Mucosa of rectum (tissue), 2 donors: ENCODE measurements around the gene LRCH1.
A peak's percentile ranks its signal among the peaks of the same experiment; 100 is the strongest.

Experiments used
- H3K27ac ChIP-seq, 2 donors: one replicate each; pipeline ENCODE4 v1.7.0; 2013; ENCODE audit warnings: inconsistent platforms in 2 of 2, low read depth in 2 of 2, low read length in 2 of 2
- H3K27me3 ChIP-seq, 2 donors: one replicate each; pipeline ENCODE4 v1.7.0; 2013; ENCODE audit warnings: low read length in 2 of 2; ENCODE audit not compliant: control insufficient read depth in 2 of 2, insufficient read depth in 2 of 2
- H3K36me3 ChIP-seq, 2 donors: one replicate each; pipeline ENCODE4 v1.7.0; 2013; ENCODE audit warnings: low read length in 2 of 2; ENCODE audit not compliant: control insufficient read depth in 2 of 2, insufficient read depth in 2 of 2
- H3K4me1 ChIP-seq, 2 donors: one replicate each; pipeline ENCODE4 v1.7.0; 2013; ENCODE audit warnings: low read length in 2 of 2, mild to moderate bottlenecking in 1 of 2; ENCODE audit not compliant: control insufficient read depth in 2 of 2, insufficient read depth in 2 of 2
- H3K4me3 ChIP-seq, 2 donors: one replicate each; pipeline ENCODE4 v1.7.0; 2013; ENCODE audit warnings: low read length in 2 of 2
- H3K9ac ChIP-seq, 2 donors: one replicate each; pipeline ENCODE4 v1.7.0; 2013; ENCODE audit warnings: low read length in 2 of 2, low read depth in 1 of 2, mild to moderate bottlenecking in 1 of 2
- H3K9me3 ChIP-seq, 2 donors: one replicate each; pipeline ENCODE4 v1.7.0; 2013; ENCODE audit warnings: low read length in 2 of 2; ENCODE audit not compliant: control insufficient read depth in 2 of 2
- donor health status: healthy.
- donor health status: Normal muscosa, but diverticular disease.

Gene LRCH1

DNA sequence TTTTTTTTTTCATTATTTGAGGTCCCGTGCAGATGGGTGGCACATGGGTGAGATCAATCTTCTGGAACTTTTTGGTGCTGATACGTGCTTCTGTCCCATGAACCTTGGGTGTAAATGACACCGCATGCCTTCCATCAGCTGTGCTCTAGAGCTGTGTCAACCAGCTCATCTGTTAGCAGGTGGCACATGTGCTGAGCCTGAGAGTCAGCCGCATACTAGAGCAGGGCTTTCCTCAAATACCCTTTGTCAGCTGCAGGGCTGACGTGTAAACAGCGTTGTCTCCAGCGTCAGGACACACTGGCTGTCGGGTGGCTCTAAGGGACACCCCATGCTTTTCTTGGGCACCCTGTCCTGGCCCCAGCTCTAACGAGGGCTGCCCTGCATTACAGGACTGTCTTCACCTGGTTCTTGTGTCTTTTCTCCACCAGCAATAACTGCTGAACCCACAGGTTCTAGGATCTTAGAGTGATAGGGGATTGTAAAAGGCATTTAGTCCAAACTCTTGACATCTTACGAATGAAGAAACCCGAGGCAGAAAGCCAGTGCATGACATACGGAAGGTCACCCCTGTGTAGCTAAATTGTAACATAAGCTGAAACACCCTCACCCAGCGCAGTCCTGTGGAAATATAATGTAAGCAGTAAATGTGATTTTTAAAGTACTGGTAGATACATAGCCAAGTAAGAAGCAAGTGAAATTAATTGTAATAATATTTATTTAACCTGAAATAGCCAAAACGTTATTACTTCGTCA lies 119.5 kb downstream of the LRCH1 start:
- H3K4me1 ChIP-seq: peaks cover 0 to 8% of the 10 kb centered on the region in 2 donors
- H3K4me3 ChIP-seq: no peak overlapping the region
- H3K9ac ChIP-seq: no peak overlapping the region
- peaks cover 2% of the 10 kb centered on the region in 2 donors for H3K36me3 ChIP-seq
- H3K27me3 ChIP-seq: no peaks in the 10 kb centered on the region
- no peak overlapping the region for H3K27ac ChIP-seq
- H3K9me3 ChIP-seq: no peaks in the 10 kb centered on the region

DNA sequence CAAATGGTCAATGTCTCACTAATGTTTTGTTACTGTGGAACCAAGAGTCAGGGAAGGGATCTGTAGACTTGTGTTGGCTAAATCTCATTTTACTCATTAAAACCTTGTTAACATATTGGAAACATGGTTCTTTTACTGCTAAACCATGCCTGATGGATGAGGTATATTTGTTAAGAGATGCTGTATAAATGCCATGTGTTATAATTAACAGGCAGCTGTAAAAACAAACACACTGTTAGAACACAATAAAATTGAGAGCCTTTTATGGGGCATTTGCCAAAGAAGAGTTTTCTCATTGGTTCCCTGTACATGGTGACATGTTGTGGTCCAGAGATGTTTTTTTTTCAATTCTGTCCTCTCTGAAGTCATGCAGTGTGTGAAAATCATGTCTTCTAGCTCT lies 122.0 kb downstream of the LRCH1 start:
- H3K36me3 ChIP-seq: peaks cover 2% of the 10 kb centered on the region in 2 donors

DNA sequence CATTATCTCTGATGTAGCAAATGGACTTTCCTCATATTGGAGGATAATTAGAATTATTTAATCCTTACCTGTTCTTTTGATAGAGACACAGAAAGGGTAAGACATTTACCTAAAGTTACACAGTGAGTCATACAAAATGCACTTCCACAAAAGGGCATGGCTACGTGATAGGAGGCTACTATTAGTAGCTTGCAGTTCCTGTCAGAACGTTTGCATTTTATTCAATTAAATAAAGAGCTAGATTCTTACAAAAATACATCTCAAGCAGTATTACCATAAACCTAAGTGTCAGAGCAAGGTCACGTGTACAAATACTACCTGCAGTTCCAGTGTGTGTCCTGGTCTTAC lies 123.4 kb downstream of the LRCH1 start:
- peaks cover 9 to 11% of the 10 kb centered on the region in 2 donors for H3K4me1 ChIP-seq
- H3K27ac ChIP-seq: no peak overlapping the region

More for the DNA sequence above, 122.0 kb downstream of the LRCH1 start:
- Histone ChIP-seq H3K4me3 (no peak overlapping the region), H3K4me1 (peaks cover 3 to 8% of the 10 kb centered on the region in 2 donors), H3K27me3 (no peaks in the 10 kb centered on the region), H3K27ac (no peak overlapping the region), H3K9ac (no peak overlapping the region), H3K9me3 (no peaks in the 10 kb centered on the region)

DNA sequence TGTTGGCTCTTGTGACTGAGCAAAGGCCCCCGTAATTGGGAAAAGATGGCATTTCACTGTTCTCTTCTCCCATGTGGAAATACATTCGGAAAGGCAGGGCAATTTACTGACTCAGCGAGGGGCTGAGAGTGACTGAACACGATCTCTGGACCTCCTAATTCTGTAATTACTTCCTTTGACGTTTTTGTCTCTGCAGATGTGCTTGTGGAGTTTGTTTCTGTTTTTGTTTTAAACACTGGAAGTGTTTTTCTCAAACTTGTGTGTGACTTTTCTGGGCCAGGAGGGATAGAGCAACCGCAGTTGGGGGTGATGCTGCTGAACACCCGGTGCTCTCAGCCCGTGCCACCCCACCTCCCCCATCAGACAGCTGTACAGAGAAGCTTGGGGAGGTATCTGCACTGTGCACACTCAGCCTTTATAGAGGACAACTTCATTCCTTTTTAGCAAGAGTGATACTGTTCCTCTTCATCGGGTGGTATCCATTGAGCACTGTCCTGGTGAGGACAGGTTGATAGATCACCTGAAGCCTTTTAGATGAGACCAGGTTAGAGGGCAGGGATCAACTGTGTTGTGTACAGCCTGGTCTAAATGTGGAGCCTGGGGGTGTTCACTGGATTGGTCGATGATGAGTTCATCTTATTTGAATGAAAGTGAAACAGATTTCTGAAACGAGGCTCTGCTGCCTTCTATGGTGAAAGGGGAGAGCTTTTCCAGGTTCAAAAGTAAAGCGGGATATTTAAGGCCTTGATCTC lies 126.6 kb downstream of the LRCH1 start:
- Histone ChIP-seq H3K9ac (peak overlapping the region; percentile 25 to 63), H3K4me1 (peaks cover 9 to 11% of the 10 kb centered on the region in 2 donors), H3K36me3 (peaks cover 4 to 8% of the 10 kb centered on the region in 2 donors), H3K9me3 (no peaks in the 10 kb centered on the region), H3K4me3 (peak overlapping the region; percentile 35 to 37), H3K27me3 (no peaks in the 10 kb centered on the region), H3K27ac (peak overlapping the region; percentile 69 to 72)

More for the DNA sequence above, 123.4 kb downstream of the LRCH1 start:
- Histone ChIP-seq H3K4me3 (no peak overlapping the region), H3K9me3 (no peaks in the 10 kb centered on the region), H3K36me3 (no peaks in the 10 kb centered on the region), H3K27me3 (no peaks in the 10 kb centered on the region), H3K9ac (no peak overlapping the region)

DNA sequence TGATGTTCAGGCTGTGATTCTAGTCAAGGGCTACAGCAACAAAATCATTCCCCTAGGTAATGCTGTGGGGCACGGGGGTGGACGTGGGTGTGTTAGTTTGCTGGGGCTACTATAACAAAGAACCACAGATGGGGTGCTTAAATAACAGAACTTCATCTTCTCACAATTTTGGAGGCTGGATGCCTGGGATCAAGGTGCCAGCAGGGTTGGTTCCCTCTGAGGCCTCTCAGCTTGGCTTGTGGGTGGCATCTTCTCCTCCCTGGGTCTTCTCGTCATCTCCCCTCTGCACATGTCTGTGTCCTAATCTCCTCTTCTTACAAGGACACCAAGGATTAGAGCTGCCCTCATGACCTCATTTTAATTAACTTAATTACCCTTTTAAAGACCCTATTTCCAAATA lies 129.0 kb downstream of the LRCH1 start:
- H3K4me1 ChIP-seq: peaks cover 4 to 9% of the 10 kb centered on the region in 2 donors
- H3K36me3 ChIP-seq: peaks cover 4 to 8% of the 10 kb centered on the region in 2 donors
- H3K9me3 ChIP-seq: no peaks in the 10 kb centered on the region
- H3K9ac ChIP-seq: no peak overlapping the region
- H3K27ac ChIP-seq: no peak overlapping the region
- no peak overlapping the region for H3K4me3 ChIP-seq
- H3K27me3 ChIP-seq: no peaks in the 10 kb centered on the region

DNA sequence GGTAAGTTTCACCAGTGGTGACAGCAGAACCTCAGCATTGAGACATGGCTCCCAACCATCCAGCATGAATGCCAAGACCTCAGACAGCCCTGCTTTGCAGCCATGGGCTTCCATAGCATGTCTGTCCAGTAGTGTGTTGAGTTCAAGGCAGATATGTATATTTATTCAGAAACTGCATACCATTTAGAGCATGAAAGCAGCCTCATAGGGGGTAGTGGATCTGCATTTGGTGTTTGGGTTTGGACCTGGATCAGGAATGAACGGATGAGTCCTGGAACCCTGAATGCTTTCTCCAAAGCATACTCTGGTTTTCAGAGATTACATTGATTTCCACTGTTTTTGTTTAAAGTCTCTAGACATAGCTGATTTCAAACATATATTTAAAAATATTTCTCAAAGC lies 129.7 kb downstream of the LRCH1 start:
- Histone ChIP-seq H3K36me3 (peaks cover 4 to 8% of the 10 kb centered on the region in 2 donors), H3K9me3 (no peaks in the 10 kb centered on the region), H3K4me3 (no peak overlapping the region), H3K27ac (no peak overlapping the region), H3K27me3 (no peaks in the 10 kb centered on the region), H3K9ac (no peak overlapping the region), H3K4me1 (peaks cover 4 to 9% of the 10 kb centered on the region in 2 donors)

DNA sequence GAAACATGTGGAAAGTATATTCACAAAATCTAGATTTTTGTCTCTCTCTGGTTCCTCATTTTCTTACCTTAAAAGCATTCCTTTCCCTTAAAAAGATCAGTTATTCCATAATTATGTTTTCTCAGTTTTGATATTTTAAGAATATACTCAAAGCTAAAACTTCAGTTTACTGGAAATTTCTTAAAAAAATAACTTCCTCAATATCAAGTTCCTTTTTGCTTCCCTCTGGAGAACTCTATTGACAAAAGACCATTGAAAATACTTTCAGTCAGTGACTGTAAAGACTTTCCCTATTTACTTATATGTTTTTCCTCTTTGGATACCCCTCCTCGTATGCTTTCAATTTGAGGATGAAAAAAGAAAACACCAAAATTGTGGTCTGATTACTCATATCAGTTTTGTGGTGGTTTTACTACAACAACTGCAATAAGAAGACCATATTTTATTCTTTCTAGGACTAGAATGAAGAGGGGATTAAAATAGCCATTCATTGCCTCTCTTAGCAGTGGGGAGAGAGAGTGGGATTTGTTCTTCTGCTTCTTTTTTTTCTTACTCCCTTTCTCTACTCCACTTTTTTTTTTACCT lies 130.8 kb downstream of the LRCH1 start:
- no peak overlapping the region for H3K27ac ChIP-seq

DNA sequence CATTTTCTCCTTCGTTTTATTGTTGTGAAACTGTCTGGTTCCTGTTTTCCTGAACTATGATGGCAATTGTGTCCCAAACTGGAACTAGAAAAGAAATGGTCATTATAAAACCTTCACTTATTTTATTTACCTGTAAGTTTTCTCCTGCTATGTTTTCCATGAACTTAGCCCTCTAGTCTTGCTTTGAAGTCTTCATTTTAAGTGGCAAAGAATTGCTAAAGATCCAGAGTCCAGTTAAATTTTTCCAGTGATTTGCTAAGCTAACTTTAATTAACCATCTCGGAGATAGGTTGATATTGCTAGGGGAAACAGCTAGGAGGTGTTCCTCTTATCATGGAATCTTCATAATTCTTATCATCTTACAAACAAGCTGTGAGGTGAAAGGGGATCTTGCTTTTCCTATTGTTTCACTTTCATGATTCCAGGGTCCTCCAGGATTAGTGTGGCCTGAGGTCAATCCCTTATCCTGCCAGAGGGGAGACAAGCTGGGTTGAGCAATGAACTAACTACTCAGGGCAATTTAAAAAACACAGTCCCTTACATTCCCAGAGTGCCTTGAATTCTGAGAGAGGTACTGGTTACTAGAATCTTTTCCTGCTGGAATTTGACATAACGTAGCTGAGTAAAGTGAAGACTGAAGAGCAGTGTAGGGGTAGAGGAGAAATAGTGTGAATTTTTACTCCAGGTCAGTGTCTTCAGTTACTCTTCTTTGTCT lies 131.5 kb downstream of the LRCH1 start:
- H3K9me3 ChIP-seq: no peaks in the 10 kb centered on the region
- H3K9ac ChIP-seq: no peak overlapping the region
- no peak overlapping the region for H3K27ac ChIP-seq
- no peaks in the 10 kb centered on the region for H3K27me3 ChIP-seq
- peaks cover 4 to 9% of the 10 kb centered on the region in 2 donors for H3K4me1 ChIP-seq
- peaks cover 4 to 8% of the 10 kb centered on the region in 2 donors for H3K36me3 ChIP-seq
- no peak overlapping the region for H3K4me3 ChIP-seq

More for the DNA sequence above, 130.8 kb downstream of the LRCH1 start:
- H3K9me3 ChIP-seq: no peaks in the 10 kb centered on the region
- H3K9ac ChIP-seq: no peak overlapping the region
- H3K36me3 ChIP-seq: peaks cover 4 to 8% of the 10 kb centered on the region in 2 donors
- no peaks in the 10 kb centered on the region for H3K27me3 ChIP-seq
- peaks cover 4 to 9% of the 10 kb centered on the region in 2 donors for H3K4me1 ChIP-seq
- H3K4me3 ChIP-seq: no peak overlapping the region

DNA sequence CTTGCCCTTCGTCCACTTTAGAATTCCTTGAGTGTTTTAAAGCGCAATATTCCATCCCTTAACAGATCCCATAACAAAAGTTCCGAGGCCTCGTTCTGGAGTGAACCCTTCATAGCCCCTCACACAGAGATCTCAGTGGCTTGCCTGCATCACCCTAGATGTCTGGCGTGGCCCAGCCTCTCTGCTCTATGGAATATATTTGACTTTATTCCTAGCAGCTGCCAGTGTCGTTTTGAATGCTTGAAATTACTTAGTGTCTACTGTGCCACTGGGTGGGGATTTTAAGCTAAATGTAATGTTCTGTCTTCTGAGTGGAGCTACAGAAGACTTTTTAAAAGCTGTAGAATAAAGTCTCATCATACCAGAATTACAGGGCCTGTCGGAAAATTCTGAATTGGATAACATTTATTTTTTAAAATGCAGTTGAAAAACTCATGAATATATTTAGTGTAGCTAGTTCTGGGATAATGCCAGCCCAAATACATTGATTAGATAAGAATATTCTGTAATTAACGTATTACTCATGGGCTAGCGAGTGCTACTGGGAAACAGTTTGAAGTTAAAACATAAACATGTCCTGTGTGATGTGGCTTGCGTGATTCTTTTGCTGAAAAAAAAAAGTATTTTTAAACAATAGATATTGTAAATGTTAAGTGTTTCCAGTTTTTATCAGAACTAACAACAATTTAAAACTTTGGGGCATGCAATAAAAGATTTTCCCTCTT lies 132.2 kb downstream of the LRCH1 start:
- Histone ChIP-seq H3K27me3 (no peaks in the 10 kb centered on the region), H3K27ac (no peak overlapping the region), H3K36me3 (peaks cover 4 to 8% of the 10 kb centered on the region in 2 donors), H3K9ac (no peak overlapping the region), H3K4me3 (no peak overlapping the region), H3K4me1 (peaks cover 2 to 5% of the 10 kb centered on the region in 2 donors), H3K9me3 (no peaks in the 10 kb centered on the region)
